HCT116 (cell line): ENCODE measurements around the gene CYBA. TPM values are rescaled to one million over a fixed set of nuclear protein-coding genes. Genes with fewer than 3 reads are reported as not detected.

ENCODE experiments used
- ATAC-seq: fragments of 200-7000 bp; cut with Tn5 transposase; 2 replicates; pipeline ENCODE4 v1.9.1; 2020; ENCODE audit warnings: mild to moderate bottlenecking, moderate library complexity
- BruUV-seq: library from RNA; stranded (reverse); fragments of 400-500 nt; replicated peaks from 2 replicates; lab custom pipeline; 2021; lab: Mats Ljungman, UMichigan
- CTCF ChIA-PET: fragments of 300-600 bp; sonication (Branson Sonifier 250); formaldehyde crosslinking; loops from one replicate; lab custom pipeline; 2021; ENCODE audit warnings: antibody characterized with exemption; lab: Charles Lee
- POLR2A ChIA-PET: fragments of 300-600, 350-600 bp; sonication (Branson Sonifier 250); formaldehyde crosslinking; loops from one replicate; lab custom pipeline; 2021; ENCODE audit warnings: antibody characterized with exemption; lab: Charles Lee
- RAD21 ChIA-PET, 2 experiments: fragments of 300-600 bp; sonication (Branson Sonifier 250); formaldehyde crosslinking; loops; one replicate each; lab custom pipeline; 2023; ENCODE audit warnings: low total read pairs in 2 of 2; ENCODE audit not compliant: uncharacterized antibody in 2 of 2, unreplicated experiment in 2 of 2, low non-redundant PET in 1 of 2; lab: Charles Lee
- DNase-seq: peaks from one replicate; pipeline ENCODE4 v3.0.0-alpha.2; 2010; ENCODE audit warnings: low read depth, low spot score
- H2AFZ ChIP-seq: fragments of 200-600 bp; shearing (Covaris generic), sonication (generic); 2 replicates; pipeline ENCODE4 v1.6.1; 2017; ENCODE audit warnings: low read depth, mixed run types, mixed read lengths, antibody characterized with exemption, low read length; ENCODE audit not compliant: poor library complexity, severe bottlenecking
- H3K27ac ChIP-seq: 2 replicates; pipeline ENCODE4 v1.5.1; 2012; ENCODE audit warnings: low read depth, low read length
- H3K27me3 ChIP-seq: fragments of 200-600 bp; sonication (generic); 2 replicates; pipeline ENCODE4 v1.6.1; 2016; ENCODE audit warnings: mixed run types, low read length, mixed read lengths; ENCODE audit not compliant: insufficient read depth
- H3K36me3 ChIP-seq, 2 experiments: fragments of 200-500 bp in 1 of 2; fragments of 200-600 bp in 1 of 2; sonication (Bioruptor generic) in 1 of 2; sonication (generic) in 1 of 2; 2 replicates each; pipeline versions ENCODE4 v1.5.1 to v1.6.1; 2014 to 2016; ENCODE audit warnings: low read length in 2 of 2, inconsistent platforms in 1 of 2, mixed read lengths in 1 of 2, mixed run types in 1 of 2; ENCODE audit not compliant: insufficient read depth in 2 of 2, control insufficient read depth in 1 of 2
- H3K4me1 ChIP-seq, 2 experiments: fragments of 200-600 bp in 1 of 2; sonication (generic) in 1 of 2; 2 replicates each; pipeline versions ENCODE4 v1.5.1 to v1.6.1; 2012 to 2017; ENCODE audit warnings: low read length in 2 of 2, inconsistent platforms in 1 of 2, mild to moderate bottlenecking in 1 of 2, mixed read lengths in 1 of 2, mixed run types in 1 of 2, moderate library complexity in 1 of 2; ENCODE audit not compliant: insufficient read depth in 2 of 2, control insufficient read depth in 1 of 2
- H3K4me2 ChIP-seq: fragments of 200-600 bp; sonication (generic); 2 replicates; pipeline ENCODE4 v1.6.1; 2017; ENCODE audit warnings: mixed run types, low read length, mixed read lengths
- H3K4me3 ChIP-seq, 2 experiments: fragments of 200-600 bp in 1 of 2; sonication (generic) in 1 of 2; replicated peaks in 1 of 2; 2 replicates each; pipeline ENCODE4 v1.5.1; 2011 to 2016; ENCODE audit warnings: low read length in 2 of 2, control low read depth in 1 of 2, low read depth in 1 of 2, mild to moderate bottlenecking in 1 of 2, mixed read lengths in 1 of 2, mixed run types in 1 of 2
- H3K79me2 ChIP-seq: fragments of 200-600 bp; sonication (generic); 2 replicates; pipeline ENCODE4 v1.6.1; 2017; ENCODE audit warnings: mild to moderate bottlenecking, mixed run types, low read length, moderate library complexity, mixed read lengths; ENCODE audit not compliant: insufficient read depth
- H3K9ac ChIP-seq: fragments of 200-600 bp; sonication (generic); 2 replicates; pipeline ENCODE4 v1.6.1; 2016; ENCODE audit warnings: low read length, mixed read lengths
- H3K9me2 ChIP-seq: fragments of 200-600 bp; sonication (generic), shearing (Covaris generic); 2 replicates; pipeline ENCODE4 v1.6.1; 2017; ENCODE audit warnings: mixed run types, mild to moderate bottlenecking, moderate library complexity; ENCODE audit not compliant: insufficient read depth
- H3K9me3 ChIP-seq, 2 experiments: fragments of 200-500 bp in 1 of 2; fragments of 200-600 bp in 1 of 2; sonication (Bioruptor generic) in 1 of 2; sonication (generic) in 1 of 2; 2 replicates each; pipeline ENCODE4 v1.6.1; 2014 to 2017; ENCODE audit warnings: low read length in 2 of 2, mixed read lengths in 2 of 2, inconsistent platforms in 1 of 2, low read depth in 1 of 2, mild to moderate bottlenecking in 1 of 2, mixed run types in 1 of 2, moderate library complexity in 1 of 2; ENCODE audit not compliant: control insufficient read depth in 1 of 2, insufficient read depth in 1 of 2
- H4K20me1 ChIP-seq: fragments of 200-600 bp; sonication (generic), shearing (Covaris generic); 2 replicates; pipeline ENCODE4 v1.6.1; 2017; ENCODE audit warnings: mixed run types, mild to moderate bottlenecking, moderate library complexity; ENCODE audit not compliant: insufficient read depth
- ATF3 ChIP-seq: IDR thresholded peaks from 2 replicates; pipeline ENCODE4 v1.6.1; 2012
- CBX3 ChIP-seq: IDR thresholded peaks from 2 replicates; pipeline ENCODE4 v1.6.1; 2012; ENCODE audit warnings: low read depth
- CEBPB ChIP-seq: IDR thresholded peaks from 2 replicates; pipeline ENCODE4 v1.6.1; 2012; ENCODE audit warnings: low read depth
- EGR1 ChIP-seq: IDR thresholded peaks from 2 replicates; pipeline ENCODE4 v1.6.1; 2012; ENCODE audit warnings: low read depth
- ELF1 ChIP-seq: IDR thresholded peaks from 2 replicates; pipeline ENCODE4 v1.6.1; 2012; ENCODE audit warnings: low read depth, borderline replicate concordance
- EZH2 ChIP-seq: fragments of 200-600 bp; sonication (generic); IDR thresholded peaks from 2 replicates; pipeline ENCODE4 v1.6.1; 2017; ENCODE audit warnings: antibody characterized with exemption, mixed run types
- MAX ChIP-seq: IDR thresholded peaks from 2 replicates; pipeline ENCODE4 v1.6.1; 2012
- POLR2A ChIP-seq: IDR thresholded peaks from 2 replicates; pipeline ENCODE4 v1.7.0; 2011; ENCODE audit warnings: borderline replicate concordance; ENCODE audit not compliant: insufficient read depth, insufficient read length; ENCODE audit errors: extremely low read depth
- POLR2AphosphoS5 ChIP-seq: IDR thresholded peaks from 2 replicates; pipeline ENCODE4 v1.6.1; 2011; ENCODE audit warnings: mild to moderate bottlenecking, low read depth, low read length, moderate library complexity
- SIN3A ChIP-seq: IDR thresholded peaks from 2 replicates; pipeline ENCODE4 v1.6.1; 2012; ENCODE audit warnings: low read depth
- SP1 ChIP-seq: IDR thresholded peaks from 2 replicates; pipeline ENCODE4 v1.6.1; 2012; ENCODE audit warnings: low read depth
- SRF ChIP-seq: IDR thresholded peaks from 2 replicates; pipeline ENCODE4 v1.6.1; 2012; ENCODE audit warnings: low read depth
- TCF7L2 ChIP-seq: IDR thresholded peaks from 2 replicates; pipeline ENCODE4 v1.7.0; 2011; ENCODE audit warnings: borderline replicate concordance, inconsistent platforms; ENCODE audit not compliant: insufficient read depth, insufficient read length; ENCODE audit errors: extremely low read depth
- YY1 ChIP-seq: IDR thresholded peaks from 2 replicates; pipeline ENCODE4 v1.6.1; 2011; ENCODE audit warnings: low read length, low read depth, moderate library complexity, mild to moderate bottlenecking; ENCODE audit not compliant: insufficient replicate concordance; ENCODE audit errors: extremely low read depth
- ZBTB33 ChIP-seq: IDR thresholded peaks from 2 replicates; pipeline ENCODE4 v1.6.1; 2011; ENCODE audit warnings: mild to moderate bottlenecking, low read length, moderate library complexity; ENCODE audit not compliant: insufficient replicate concordance; ENCODE audit errors: extremely low read depth
- ZFX ChIP-seq: fragments of 450-650 bp; IDR thresholded peaks from 2 replicates; pipeline ENCODE4 v1.6.1; 2017
- intact Hi-C: fragments of 100-400 bp; cut with micrococcal nuclease; formaldehyde crosslinking; loops from 2 replicates; pipeline ENCODE4 v1.10.0; 2022
- total RNA-seq: library from RNA; stranded (reverse); gene quantifications from one replicate; pipeline ENCODE4 v1.2.1, GENCODE V29; 2021; ENCODE audit not compliant: unreplicated experiment
- TF ChIP-seq, protein P1 (sequence below), 3 experiments: fragments of 200-600 bp in 1 of 3; sonication (generic) in 1 of 3; IDR thresholded peaks in 2 of 3; conservative IDR thresholded peaks in 1 of 3; 2 replicates each; pipeline ENCODE4 v1.5.1; 2012 to 2017; ENCODE audit warnings: low read depth in 2 of 3, low read length in 2 of 3, antibody characterized with exemption in 1 of 3, borderline replicate concordance in 1 of 3, control low read depth in 1 of 3, mild to moderate bottlenecking in 1 of 3, mixed read lengths in 1 of 3, mixed run types in 1 of 3, moderate library complexity in 1 of 3; ENCODE audit not compliant: insufficient read depth in 1 of 3

CYBA gene
- total RNA-seq, 1 experiment from 2014 or later, result 321 TPM

GRCh38 chr16:88654363-88655052 lies 3.7 kb upstream of the CYBA start:
- H2AFZ ChIP-seq, result no peak overlapping the region
- no peak for DNase-seq
- H3K9me3 ChIP-seq, result no peaks in the 10 kb centered on the region
- POLR2A ChIA-PET, result no interaction called here
- CTCF ChIA-PET, result no interaction called here
- peaks cover 6 to 11% of the 10 kb centered on the region in 2 experiments; a peak in 2 of 4 replicates for H3K36me3 ChIP-seq
- no peak overlapping the region for H3K9ac ChIP-seq
- H3K9me2 ChIP-seq, result no peaks in the 10 kb centered on the region
- H3K4me1 ChIP-seq, result peaks cover 14 to 23% of the 10 kb centered on the region in 2 experiments
- no peak overlapping the region for H3K4me2 ChIP-seq
- BruUV-seq, result no TSS peak
- RAD21 ChIA-PET, result no interaction called here
- H3K27me3 ChIP-seq, result no peaks in the 10 kb centered on the region
- intact Hi-C loops, result loop anchor here (5.0 kb wide), 1 partner anchor 202 kb away; the partner anchor contains the start of gene ZFPM1
- TF ChIP-seq ZFX, result no peak
- no peak for TF ChIP-seq ATF3
- TF ChIP-seq EZH2, result no peak
- no peak for TF ChIP-seq EGR1
- no peak for TF ChIP-seq POLR2A
- TF ChIP-seq SRF, result no peak
- no peak for TF ChIP-seq ELF1
- TF ChIP-seq, protein P1, sequence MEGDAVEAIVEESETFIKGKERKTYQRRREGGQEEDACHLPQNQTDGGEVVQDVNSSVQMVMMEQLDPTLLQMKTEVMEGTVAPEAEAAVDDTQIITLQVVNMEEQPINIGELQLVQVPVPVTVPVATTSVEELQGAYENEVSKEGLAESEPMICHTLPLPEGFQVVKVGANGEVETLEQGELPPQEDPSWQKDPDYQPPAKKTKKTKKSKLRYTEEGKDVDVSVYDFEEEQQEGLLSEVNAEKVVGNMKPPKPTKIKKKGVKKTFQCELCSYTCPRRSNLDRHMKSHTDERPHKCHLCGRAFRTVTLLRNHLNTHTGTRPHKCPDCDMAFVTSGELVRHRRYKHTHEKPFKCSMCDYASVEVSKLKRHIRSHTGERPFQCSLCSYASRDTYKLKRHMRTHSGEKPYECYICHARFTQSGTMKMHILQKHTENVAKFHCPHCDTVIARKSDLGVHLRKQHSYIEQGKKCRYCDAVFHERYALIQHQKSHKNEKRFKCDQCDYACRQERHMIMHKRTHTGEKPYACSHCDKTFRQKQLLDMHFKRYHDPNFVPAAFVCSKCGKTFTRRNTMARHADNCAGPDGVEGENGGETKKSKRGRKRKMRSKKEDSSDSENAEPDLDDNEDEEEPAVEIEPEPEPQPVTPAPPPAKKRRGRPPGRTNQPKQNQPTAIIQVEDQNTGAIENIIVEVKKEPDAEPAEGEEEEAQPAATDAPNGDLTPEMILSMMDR (IDR thresholded peaks at IDR 0.05 in 2 of 3, conservative IDR thresholded peaks at IDR 0.05 in 1 of 3; ENCODE audit: borderline replicate concordance in 1 of 3, insufficient read depth in 1 of 3, low read depth in 2 of 3, low read length in 2 of 3), result no peak
- TF ChIP-seq MAX, result no peak
- no peak for TF ChIP-seq SP1
- TF ChIP-seq YY1, result no peak
- TF ChIP-seq POLR2AphosphoS5, result no peak
- no peak for TF ChIP-seq TCF7L2
- no peak for TF ChIP-seq CEBPB
- no peak for TF ChIP-seq CBX3
- TF ChIP-seq ZBTB33, result no peak
- no peak for TF ChIP-seq SIN3A
- no peaks in the 10 kb centered on the region for H4K20me1 ChIP-seq
- H3K27ac ChIP-seq, result no peak overlapping the region
- peaks cover 18% of the 10 kb centered on the region for H3K79me2 ChIP-seq
- no peak overlapping the region for H3K4me3 ChIP-seq
- no peak for ATAC-seq
